Stimulated activated CD8-positive, alpha-beta memory T cell treated with anti-CD3 and anti-CD28 coated beads, Interleukin-4, amount 100 ng/mL, for 1 hour (primary cell): ENCODE data around the gene ZNF750.
"Not testable (repeated sequence)": the region's sequence is repeated elsewhere in the genome, so short reads cannot be mapped to it uniquely, and the experiment has no call there.

Experiments
- DNase-seq, 2 donors: peaks; one replicate each; pipeline ENCODE4 v3.0.0-alpha.2; 2020; ENCODE audit warnings: low read depth in 2 of 2, low spot score in 1 of 2

The ZNF750 gene

GRCh38 chr17:82794781-82795482 is 44.9 kb downstream of the ZNF750 start:
- no peak for DNase-seq

- no peak for DNase-seq
These were observed 45.7 kb downstream of the ZNF750 start for GRCh38 chr17:82793974-82794630.

GRCh38 chr17:82791532-82791931 is 48.3 kb downstream of the ZNF750 start:
- no peak for DNase-seq

- no peak for DNase-seq
These were observed 49.4 kb downstream of the ZNF750 start for GRCh38 chr17:82790391-82790790.

- DNase-seq, result no peak
These were observed 50.0 kb downstream of the ZNF750 start for GRCh38 chr17:82789806-82790205.

- no peak for DNase-seq
These were observed 50.7 kb downstream of the ZNF750 start for GRCh38 chr17:82789051-82789592.

GRCh38 chr17:82788206-82789001 is 51.4 kb downstream of the ZNF750 start:
- no peak for DNase-seq

- DNase-seq, result no peak
These were observed 52.6 kb downstream of the ZNF750 start for GRCh38 chr17:82787081-82787848.

GRCh38 chr17:82786427-82786826 is 53.4 kb downstream of the ZNF750 start:
- DNase-seq, result no peak

GRCh38 chr17:82785581-82785980 is 54.2 kb downstream of the ZNF750 start:
- DNase-seq, result not testable (repeated sequence)

- no peak for DNase-seq
These were observed 56.3 kb downstream of the ZNF750 start for GRCh38 chr17:82783498-82783897.

- no peak for DNase-seq
These were observed 57.1 kb downstream of the ZNF750 start for GRCh38 chr17:82782657-82783207.

- peak; percentile 58 to 76 for DNase-seq
These were observed 57.9 kb downstream of the ZNF750 start for GRCh38 chr17:82781894-82782274.

- no peak for DNase-seq
These were observed 58.6 kb downstream of the ZNF750 start for GRCh38 chr17:82780971-82781893.

GRCh38 chr17:82780195-82780594 is 59.6 kb downstream of the ZNF750 start:
- DNase-seq, result no peak

- no peak for DNase-seq
These were observed 60.3 kb downstream of the ZNF750 start for GRCh38 chr17:82779541-82779940.
